Activated T-helper 1 cell treated with anti-CD3 and anti-CD28 coated beads, Interleukin-12 subunit alpha, Interleukin-12 subunit beta, Interleukin-2, Interleukin-4 antibody, amounts not matched to agents 30 ng/mL and 10 ng/mL and 1 ng/mL, durations not matched to agents 14 hours and 24 hours and 36 hours (primary cell): ENCODE results near the gene TRIO. TPM values are rescaled to one million over a fixed set of nuclear protein-coding genes. Genes with fewer than 3 reads are reported as not detected.

Experiments
- DNase-seq: peaks from one replicate; pipeline ENCODE4 v3.0.0; 2021; ENCODE audit warnings: low spot score
- H3K27ac Mint-ChIP-seq: one replicate; pipeline ENCODE4 v1.8.0; 2021; ENCODE audit warnings: mild to moderate bottlenecking, mixed read lengths
- H3K27me3 Mint-ChIP-seq: one replicate; pipeline ENCODE4 v1.8.0; 2022; ENCODE audit warnings: mild to moderate bottlenecking, moderate library complexity, mixed read lengths; ENCODE audit not compliant: insufficient read depth
- H3K36me3 Mint-ChIP-seq: one replicate; pipeline ENCODE4 v1.8.0; 2021; ENCODE audit warnings: low read depth, mixed read lengths
- H3K4me1 Mint-ChIP-seq: one replicate; pipeline ENCODE4 v1.8.0; 2021; ENCODE audit warnings: low read depth, mixed read lengths
- H3K4me3 Mint-ChIP-seq: one replicate; pipeline ENCODE4 v1.8.0; 2021; ENCODE audit warnings: mild to moderate bottlenecking, moderate library complexity, mixed read lengths
- H3K9me3 Mint-ChIP-seq: one replicate; pipeline ENCODE4 v1.8.0; 2021; ENCODE audit warnings: mixed read lengths
- intact Hi-C: fragments of 100-400 bp; cut with micrococcal nuclease; formaldehyde crosslinking; loops from one replicate; pipeline ENCODE4 v1.15.1; 2024
- total RNA-seq: library from RNA; stranded (reverse); gene quantifications from 2 replicates; pipeline ENCODE4 v1.2.3, GENCODE V29; 2022

The TRIO gene
- total RNA-seq, 1 donor from 2014 or later, result 11.4 TPM

DNA sequence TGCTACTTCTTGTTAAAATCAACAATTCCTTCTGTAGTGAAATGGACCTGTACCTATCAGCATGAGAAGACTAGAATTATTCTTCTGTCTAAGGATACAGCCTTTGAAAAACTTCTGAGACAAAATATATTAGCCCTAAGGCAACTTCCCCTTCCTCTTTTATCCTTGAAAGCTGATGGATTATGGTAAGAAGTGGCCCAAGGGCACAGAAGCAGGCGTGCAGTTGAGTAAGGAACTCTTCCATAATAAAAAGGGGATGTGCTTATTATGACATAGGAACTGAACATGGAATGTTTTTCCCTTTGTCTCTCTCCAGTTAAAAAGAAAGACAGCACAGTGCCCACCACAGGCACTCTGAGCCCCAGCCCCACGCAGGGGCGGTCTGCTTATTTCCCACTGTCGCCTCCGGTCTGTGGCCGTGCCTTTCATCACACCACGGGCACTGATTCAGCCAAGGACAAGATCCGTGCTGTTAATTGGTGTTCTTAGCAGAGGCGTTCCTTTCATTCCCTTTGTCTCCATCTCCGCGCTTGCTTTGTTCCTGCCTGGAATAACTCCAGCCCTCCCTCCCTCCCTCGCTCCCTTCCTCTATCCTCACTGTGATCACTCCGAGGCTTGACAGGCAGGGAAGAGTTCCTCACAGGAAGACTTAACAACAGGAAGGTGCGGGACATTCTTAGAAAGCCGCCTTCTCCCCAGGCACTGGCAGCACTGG, 302.6 kb downstream of the TRIO start:
- Mint-ChIP-seq H3K27ac (no peak overlapping the region), H3K9me3 (no peaks in the 10 kb centered on the region)

DNA sequence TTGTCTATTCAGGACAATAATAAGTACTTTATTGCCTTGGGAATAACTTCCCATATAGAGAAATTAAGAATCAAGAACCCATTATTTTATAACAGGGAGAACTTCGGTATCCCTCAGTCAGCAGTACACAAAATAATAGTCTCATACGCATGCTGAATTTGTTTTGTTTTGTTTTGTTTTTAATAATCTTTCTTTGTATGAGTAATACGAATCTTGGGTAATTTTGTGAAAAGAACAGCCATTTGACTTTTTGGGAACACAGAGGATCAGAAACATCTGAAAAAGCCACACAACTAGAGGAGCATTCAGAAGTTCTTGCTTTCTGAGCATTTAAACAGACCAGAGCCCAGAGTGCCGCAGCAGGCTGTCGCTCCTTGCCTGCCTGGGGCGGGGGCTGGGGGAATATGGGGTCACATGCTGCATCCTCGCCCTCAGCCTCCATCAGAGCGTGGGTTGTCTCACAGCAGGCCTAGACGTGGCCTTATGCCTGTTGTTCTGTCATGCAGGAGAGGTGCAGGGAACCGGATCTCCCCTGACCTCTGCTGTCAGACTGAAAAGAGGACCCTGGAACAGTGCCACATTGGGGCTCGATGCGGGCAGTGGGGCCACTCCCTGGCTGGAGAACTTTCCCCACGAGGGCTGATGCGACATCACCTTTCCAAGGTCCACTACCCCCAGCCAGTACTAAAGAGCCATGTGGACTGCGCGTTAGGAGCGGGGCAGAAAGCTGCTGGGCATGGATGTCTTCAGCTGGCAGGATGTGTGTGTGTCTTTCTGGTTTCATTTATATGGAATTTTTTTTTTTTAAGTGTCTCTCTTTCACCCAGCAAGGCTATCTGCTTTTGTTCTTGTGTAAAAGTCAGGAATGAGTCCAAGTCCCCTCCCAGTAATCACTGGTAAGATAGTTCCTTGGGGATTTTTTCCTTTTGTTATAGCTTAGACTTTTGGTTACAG, 305.1 kb downstream of the TRIO start:
- DNase-seq, result no peak
- Mint-ChIP-seq H3K27ac (no peak overlapping the region), H3K4me3 (no peak overlapping the region), H3K9me3 (no peaks in the 10 kb centered on the region), H3K36me3 (no peaks in the 10 kb centered on the region), H3K4me1 (no peaks in the 10 kb centered on the region), H3K27me3 (peaks cover 2% of the 10 kb centered on the region)
- intact Hi-C loops, result no loop called here

More for the DNA sequence above, 302.6 kb downstream of the TRIO start:
- H3K4me3 Mint-ChIP-seq, result no peak overlapping the region
- no peaks in the 10 kb centered on the region for H3K36me3 Mint-ChIP-seq
- intact Hi-C loops, result no loop called here
- H3K4me1 Mint-ChIP-seq, result no peaks in the 10 kb centered on the region
- H3K27me3 Mint-ChIP-seq, result peaks cover 7% of the 10 kb centered on the region
- DNase-seq, result no peak

GRCh38 chr5:14449052-14449661, 306.0 kb downstream of the TRIO start:
- Mint-ChIP-seq H3K4me1 (no peaks in the 10 kb centered on the region), H3K27ac (no peak overlapping the region), H3K36me3 (no peaks in the 10 kb centered on the region), H3K27me3 (no peaks in the 10 kb centered on the region), H3K4me3 (no peak overlapping the region), H3K9me3 (no peaks in the 10 kb centered on the region)
- no peak for DNase-seq
- intact Hi-C loops, result no loop called here

- H3K27ac Mint-ChIP-seq, result no peak overlapping the region
- H3K4me3 Mint-ChIP-seq, result no peak overlapping the region
- H3K4me1 Mint-ChIP-seq, result no peaks in the 10 kb centered on the region
- intact Hi-C loops, result no loop called here
- no peak for DNase-seq
- no peaks in the 10 kb centered on the region for H3K36me3 Mint-ChIP-seq
- no peaks in the 10 kb centered on the region for H3K9me3 Mint-ChIP-seq
- no peaks in the 10 kb centered on the region for H3K27me3 Mint-ChIP-seq
Observed at GRCh38 chr5:14450018-14450524, 306.9 kb downstream of the TRIO start.

DNA sequence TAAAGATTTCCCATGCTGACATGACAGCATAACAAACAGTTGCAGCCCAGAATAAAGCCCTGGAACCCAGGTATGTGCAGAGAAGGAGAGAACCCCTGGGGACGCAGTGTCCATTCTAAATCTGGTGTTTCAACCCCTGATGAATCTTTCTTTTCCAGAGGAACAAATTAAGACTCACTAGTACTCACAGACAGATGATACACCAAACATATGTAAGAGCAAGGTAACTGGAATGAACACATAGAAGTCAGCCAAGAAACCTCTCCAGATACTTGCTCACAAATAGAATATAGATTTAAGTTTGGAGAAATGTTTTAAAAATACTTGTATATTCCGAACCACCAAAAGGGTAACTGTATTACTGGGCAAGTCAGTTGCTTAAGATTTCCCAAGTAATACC, 307.6 kb downstream of the TRIO start:
- H3K27me3 Mint-ChIP-seq, result no peaks in the 10 kb centered on the region
- H3K36me3 Mint-ChIP-seq, result no peaks in the 10 kb centered on the region
- H3K27ac Mint-ChIP-seq, result no peak overlapping the region
- intact Hi-C loops, result no loop called here
- no peaks in the 10 kb centered on the region for H3K4me1 Mint-ChIP-seq
- no peak for DNase-seq
- H3K9me3 Mint-ChIP-seq, result no peaks in the 10 kb centered on the region
- no peak overlapping the region for H3K4me3 Mint-ChIP-seq

DNA sequence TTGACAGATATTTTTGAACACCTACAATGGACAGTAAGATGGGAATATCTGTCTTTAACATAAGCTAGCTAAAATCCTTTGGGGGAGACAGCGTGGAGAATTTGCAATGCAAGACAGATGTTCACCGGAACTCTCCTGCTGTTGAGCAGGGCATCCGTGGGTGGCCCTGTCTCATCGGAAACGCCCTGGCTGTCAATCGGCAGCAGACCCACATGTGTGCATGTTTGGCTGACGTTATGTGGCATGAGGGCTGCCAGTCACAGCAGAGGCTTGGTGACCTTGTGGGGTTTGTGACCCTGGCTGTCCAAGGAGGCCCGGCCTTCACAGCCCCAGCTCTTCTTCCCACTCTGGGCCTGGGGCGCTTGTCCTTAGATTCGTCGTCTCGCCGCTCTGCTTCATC, 308.7 kb downstream of the TRIO start:
- Mint-ChIP-seq H3K4me1 (no peaks in the 10 kb centered on the region), H3K27ac (no peak overlapping the region), H3K36me3 (no peaks in the 10 kb centered on the region), H3K4me3 (no peak overlapping the region), H3K9me3 (no peaks in the 10 kb centered on the region), H3K27me3 (no peaks in the 10 kb centered on the region)
- no peak for DNase-seq
- intact Hi-C loops, result no loop called here

GRCh38 chr5:14452685-14453454, 309.7 kb downstream of the TRIO start:
- DNase-seq, result no peak
- Mint-ChIP-seq H3K9me3 (no peaks in the 10 kb centered on the region), H3K27me3 (no peaks in the 10 kb centered on the region), H3K36me3 (no peaks in the 10 kb centered on the region), H3K4me3 (no peak overlapping the region), H3K27ac (no peak overlapping the region), H3K4me1 (no peaks in the 10 kb centered on the region)
- intact Hi-C loops, result no loop called here

DNA sequence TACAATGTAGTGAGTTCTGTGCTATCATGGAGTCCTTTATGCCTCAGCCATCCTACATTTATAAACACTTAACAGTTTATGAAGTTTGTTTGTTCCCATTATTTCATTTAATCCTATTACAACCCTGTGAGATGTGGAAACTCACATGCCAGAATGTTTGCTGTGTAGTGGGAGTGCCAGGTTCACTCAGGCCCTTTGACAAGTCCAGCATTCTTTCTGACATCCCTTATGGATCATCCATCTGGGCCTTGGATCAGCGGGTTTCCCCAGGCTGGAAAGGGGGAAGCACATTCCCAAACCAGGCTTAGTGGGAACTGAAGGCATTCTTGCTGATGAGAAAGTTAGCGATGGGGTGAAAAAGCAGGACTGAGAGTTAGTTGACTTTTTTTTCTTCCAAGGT, 310.3 kb downstream of the TRIO start:
- H3K4me1 Mint-ChIP-seq, result no peaks in the 10 kb centered on the region
- no peaks in the 10 kb centered on the region for H3K36me3 Mint-ChIP-seq
- intact Hi-C loops, result no loop called here
- DNase-seq, result no peak
- H3K27ac Mint-ChIP-seq, result no peak overlapping the region
- H3K27me3 Mint-ChIP-seq, result no peaks in the 10 kb centered on the region
- no peaks in the 10 kb centered on the region for H3K9me3 Mint-ChIP-seq
- no peak overlapping the region for H3K4me3 Mint-ChIP-seq

GRCh38 chr5:14455814-14456321, 312.7 kb downstream of the TRIO start:
- intact Hi-C loops, result no loop called here
- H3K27ac Mint-ChIP-seq, result no peak overlapping the region
- no peaks in the 10 kb centered on the region for H3K4me1 Mint-ChIP-seq
- H3K9me3 Mint-ChIP-seq, result no peaks in the 10 kb centered on the region
- no peaks in the 10 kb centered on the region for H3K27me3 Mint-ChIP-seq
- H3K4me3 Mint-ChIP-seq, result no peak overlapping the region
- DNase-seq, result no peak
- no peaks in the 10 kb centered on the region for H3K36me3 Mint-ChIP-seq

GRCh38 chr5:14457476-14457875, 314.3 kb downstream of the TRIO start:
- H3K4me3 Mint-ChIP-seq, result no peak overlapping the region
- no peak for DNase-seq
- H3K27me3 Mint-ChIP-seq, result no peaks in the 10 kb centered on the region
- no peaks in the 10 kb centered on the region for H3K4me1 Mint-ChIP-seq
- no peaks in the 10 kb centered on the region for H3K36me3 Mint-ChIP-seq
- intact Hi-C loops, result no loop called here
- no peak overlapping the region for H3K27ac Mint-ChIP-seq
- no peaks in the 10 kb centered on the region for H3K9me3 Mint-ChIP-seq

GRCh38 chr5:14458414-14458813, 315.3 kb downstream of the TRIO start:
- intact Hi-C loops, result no loop called here
- DNase-seq, result no peak
- no peaks in the 10 kb centered on the region for H3K36me3 Mint-ChIP-seq

GRCh38 chr5:14460844-14461398, 317.8 kb downstream of the TRIO start:
- H3K4me3 Mint-ChIP-seq, result no peak overlapping the region
- intact Hi-C loops, result no loop called here

More at GRCh38 chr5:14458414-14458813, 315.3 kb downstream of the TRIO start:
- H3K9me3 Mint-ChIP-seq, result no peaks in the 10 kb centered on the region
- H3K4me1 Mint-ChIP-seq, result no peaks in the 10 kb centered on the region
- H3K4me3 Mint-ChIP-seq, result no peak overlapping the region
- H3K27ac Mint-ChIP-seq, result no peak overlapping the region
- H3K27me3 Mint-ChIP-seq, result no peaks in the 10 kb centered on the region

More at GRCh38 chr5:14460844-14461398, 317.8 kb downstream of the TRIO start:
- Mint-ChIP-seq H3K9me3 (no peaks in the 10 kb centered on the region), H3K27me3 (no peaks in the 10 kb centered on the region), H3K36me3 (no peaks in the 10 kb centered on the region), H3K4me1 (no peaks in the 10 kb centered on the region), H3K27ac (no peak overlapping the region)
- no peak for DNase-seq
